NCI-H774 (cell line): ENCODE results near the gene LATS2.

ENCODE experiments used
- DNase-seq: peaks from one replicate; lab custom pipeline; 2025; lab: John Stamatoyannopoulos, UW

Gene LATS2

DNA sequence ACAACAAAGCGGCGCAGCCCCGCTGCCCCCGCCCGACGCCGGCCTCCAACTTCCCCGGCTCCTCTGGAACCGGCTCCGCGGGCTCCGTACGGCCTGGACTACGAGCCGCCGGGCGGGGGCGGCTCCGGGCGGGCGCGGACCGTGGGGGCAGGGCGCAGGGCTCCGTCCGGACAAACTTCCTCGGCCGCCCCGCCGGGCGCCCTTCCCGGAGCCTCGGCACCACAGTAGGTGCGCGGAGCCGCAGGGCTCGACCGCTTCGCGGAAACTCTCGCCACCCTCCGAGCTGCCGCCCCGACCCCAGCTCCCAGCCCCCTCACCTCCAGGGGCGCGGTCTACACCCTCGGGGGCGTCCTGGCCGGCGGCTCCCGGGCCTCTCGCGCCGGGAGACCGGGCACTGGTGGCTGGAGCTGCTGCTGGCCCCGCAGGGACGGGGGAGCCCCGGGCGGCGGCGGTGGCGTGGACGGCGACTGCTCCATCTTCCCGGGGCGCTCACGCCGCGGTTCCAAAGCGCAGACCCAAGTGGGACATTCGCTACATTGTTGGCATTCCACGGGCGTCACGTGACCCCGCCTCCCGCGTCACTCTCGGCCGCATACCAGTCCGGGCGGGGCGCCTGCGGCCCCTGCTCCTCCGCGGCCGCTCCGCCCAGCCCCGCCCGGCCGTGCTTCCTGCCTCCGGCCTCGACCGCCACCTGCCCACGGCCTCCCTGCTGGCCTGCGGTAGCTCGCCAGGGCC, at the start of gene LATS2:
LATS2 (minus strand) TSS at position 558 of the 735 bp plus-strand sequence. CDS start 15,560 bp downstream, outside the sequence.
- peak; percentile 44 for DNase-seq

DNA sequence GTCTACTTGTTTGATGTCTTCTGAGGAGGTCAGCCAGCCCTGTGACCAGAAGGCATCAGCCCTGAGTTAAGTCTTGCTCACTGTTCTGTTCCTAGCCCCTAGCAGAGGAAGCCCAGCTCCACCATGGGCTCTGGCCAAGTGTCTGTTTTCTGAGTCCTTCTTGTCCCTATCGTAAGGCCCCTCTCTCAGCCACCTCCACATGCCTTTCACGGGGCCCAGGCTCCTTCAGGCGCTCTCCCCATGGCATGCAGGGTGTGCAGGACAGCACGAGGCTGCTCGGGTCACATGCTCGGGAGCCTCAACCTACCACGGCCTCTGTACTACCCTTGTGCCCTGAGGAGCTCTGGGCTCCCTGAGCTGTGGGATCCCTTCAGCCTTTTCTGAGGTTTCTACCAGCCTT, 47.8 kb upstream of the LATS2 start:
- no peak for DNase-seq

- DNase-seq: no peak
Measured at GRCh38 chr13:21106089-21106488, 44.7 kb upstream of the LATS2 start.

- DNase-seq: no peak
Measured at GRCh38 chr13:21104199-21105019, 43.0 kb upstream of the LATS2 start.

GRCh38 chr13:21101865-21102576, 40.6 kb upstream of the LATS2 start:
- DNase-seq: no peak

DNA sequence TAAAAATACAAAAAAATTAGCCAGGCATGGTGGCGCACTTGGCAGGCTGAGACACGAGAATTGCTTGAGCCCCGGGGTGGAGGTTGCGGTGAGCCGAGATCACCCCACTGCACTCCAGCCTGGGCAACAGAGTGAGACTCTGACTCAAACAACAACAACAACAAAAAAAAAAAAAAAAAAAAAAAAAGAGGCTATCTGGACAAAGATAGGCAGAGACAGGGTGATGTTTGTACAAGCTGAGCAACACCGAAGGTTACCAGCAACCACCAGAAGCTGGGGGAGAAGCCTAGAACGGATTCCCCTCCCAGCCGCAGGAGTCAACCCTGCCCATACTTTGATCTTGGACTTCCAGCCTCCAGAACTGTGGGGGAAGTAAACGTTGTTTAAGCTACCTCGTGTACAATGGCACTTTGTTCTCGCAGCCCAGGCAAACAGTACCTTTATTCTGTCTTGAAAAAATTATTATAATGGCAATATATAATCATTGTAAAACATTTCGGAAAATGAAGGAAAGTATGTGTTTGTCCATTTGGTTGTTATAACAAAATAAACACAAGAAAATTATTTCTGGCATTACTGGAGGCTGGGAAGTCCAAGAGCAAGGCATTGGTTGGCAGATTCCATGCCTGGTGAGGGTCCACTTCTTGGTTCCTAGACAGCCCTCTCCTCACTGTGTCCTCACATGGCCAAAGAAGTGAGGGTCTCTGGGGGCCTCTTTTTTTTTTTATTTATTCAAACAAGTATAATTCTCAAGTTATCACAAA, 39.8 kb upstream of the LATS2 start:
- no peak for DNase-seq

GRCh38 chr13:21100211-21100610, 38.8 kb upstream of the LATS2 start:
- no peak for DNase-seq

- DNase-seq: no peak
Measured at GRCh38 chr13:21095311-21095710, 33.9 kb upstream of the LATS2 start.

GRCh38 chr13:21089830-21090229, 28.4 kb upstream of the LATS2 start:
- DNase-seq: no peak

DNA sequence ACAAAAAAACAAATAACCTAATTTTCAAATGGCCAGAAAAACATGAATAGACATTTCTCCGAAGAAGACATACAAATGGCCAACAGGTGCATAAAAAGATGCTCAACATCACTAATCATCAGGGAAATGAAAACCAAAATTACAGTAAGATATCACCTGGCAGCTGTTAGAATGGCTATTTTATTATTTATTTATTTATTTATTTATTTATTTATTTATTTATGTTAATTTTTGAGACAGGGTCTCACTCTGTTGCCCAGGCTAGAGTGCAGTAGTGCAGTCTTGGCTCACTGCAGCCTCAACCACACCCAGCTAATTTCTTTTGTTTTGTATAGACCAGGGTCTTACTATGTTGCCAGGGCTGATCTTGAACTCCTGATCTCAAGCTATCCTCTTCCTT, 27.1 kb upstream of the LATS2 start:
- no peak for DNase-seq

DNA sequence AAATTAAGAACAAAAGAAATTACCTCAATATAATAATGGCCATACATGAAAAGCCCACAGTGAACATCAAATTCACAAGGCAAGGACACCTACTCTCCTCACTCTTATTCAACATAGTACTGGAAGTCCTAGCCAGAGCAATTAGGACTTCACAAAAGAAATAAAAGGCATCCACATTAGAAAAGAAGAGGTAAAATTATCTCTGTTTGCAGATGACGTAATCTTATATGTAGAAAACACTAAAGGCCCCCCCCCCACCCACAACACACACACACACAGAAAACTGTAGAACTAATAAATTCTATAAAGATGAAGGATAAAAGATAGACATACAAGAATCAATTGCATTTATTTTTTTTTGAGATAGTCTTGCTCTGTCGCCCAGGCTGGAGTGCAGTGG, 25.5 kb upstream of the LATS2 start:
- no peak for DNase-seq

DNA sequence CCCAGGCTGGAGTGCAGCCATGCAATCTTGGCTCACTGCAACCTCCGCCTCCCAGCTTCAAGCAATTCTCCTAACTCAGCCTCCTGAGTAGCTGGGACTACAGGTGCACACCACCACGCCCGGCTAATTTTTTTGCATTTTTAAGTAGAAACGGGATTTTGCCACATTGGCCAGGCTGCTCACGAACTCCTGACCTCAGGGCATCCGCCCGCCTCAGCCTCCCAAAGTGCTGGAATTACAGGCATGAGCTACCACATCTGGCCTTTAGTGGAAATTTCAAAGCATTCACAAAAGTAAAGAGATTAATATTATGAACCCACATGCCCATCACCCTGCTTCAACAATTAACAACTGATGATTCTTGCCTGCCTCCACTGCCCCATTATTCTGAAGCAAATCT, 20.5 kb upstream of the LATS2 start:
- no peak for DNase-seq

- no peak for DNase-seq
Measured at GRCh38 chr13:21080593-21080891, 19.2 kb upstream of the LATS2 start.

GRCh38 chr13:21079761-21080592, 18.6 kb upstream of the LATS2 start:
- no peak for DNase-seq

DNA sequence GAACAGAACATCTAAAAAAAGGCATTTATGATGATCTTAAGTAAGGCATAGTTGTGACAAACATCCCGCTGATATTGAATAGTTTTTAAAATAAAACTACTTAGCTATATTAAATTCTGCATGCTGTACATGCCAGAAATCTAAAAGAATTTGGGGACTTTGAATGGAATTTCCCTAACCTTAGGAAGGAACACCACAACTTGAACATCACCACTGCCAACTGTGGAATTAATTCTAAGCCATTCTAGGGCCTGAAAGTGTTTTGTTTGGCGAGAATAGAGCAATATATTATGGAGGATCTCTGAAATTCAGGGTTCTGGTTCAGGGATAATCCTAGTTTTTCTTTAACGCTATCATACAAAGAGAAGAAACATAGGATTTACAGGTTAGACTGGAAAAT, 17.8 kb upstream of the LATS2 start:
- DNase-seq: no peak

GRCh38 chr13:21078501-21078900, 17.1 kb upstream of the LATS2 start:
- no peak for DNase-seq

DNA sequence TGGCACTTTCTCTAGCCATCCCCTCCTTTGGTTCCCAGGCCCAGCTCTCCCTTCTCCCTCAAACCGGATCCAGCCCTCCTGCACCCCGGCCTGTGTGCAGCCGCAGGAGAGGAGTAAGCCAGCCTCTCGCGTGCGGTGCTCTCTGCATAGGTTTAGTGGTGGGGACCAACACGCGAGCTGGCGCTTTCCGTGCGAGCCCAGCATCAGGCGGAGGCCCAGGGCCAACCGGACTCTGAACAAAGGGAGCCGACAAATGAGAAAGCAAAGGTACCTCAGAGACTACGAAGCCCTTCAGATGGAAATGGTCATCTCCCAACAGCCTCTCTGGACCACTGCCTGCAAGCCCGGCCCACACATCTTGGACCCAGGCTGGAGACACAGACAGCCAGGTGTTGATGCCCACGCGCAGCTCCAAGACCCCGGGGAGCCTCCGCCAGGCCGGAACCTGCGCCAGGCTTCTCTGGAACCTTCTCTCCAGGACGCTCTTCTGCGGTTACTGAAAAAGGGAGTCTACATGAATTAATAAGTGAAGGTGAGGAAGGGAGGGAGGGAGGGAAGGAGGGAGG, 16.5 kb upstream of the LATS2 start:
- DNase-seq: no peak

- no peak for DNase-seq
Measured at GRCh38 chr13:21077076-21077787, 15.8 kb upstream of the LATS2 start.

GRCh38 chr13:21076253-21076652, 14.9 kb upstream of the LATS2 start:
- no peak for DNase-seq
